GM12801 (cell line): ENCODE data around the gene SRY.

ENCODE experiments used
- CTCF ChIP-seq: IDR thresholded peaks from one replicate; pipeline ENCODE4 v1.5.1; 2011; ENCODE audit warnings: control low read depth; ENCODE audit not compliant: insufficient read length; ENCODE audit errors: extremely low read depth

Gene SRY

GRCh38 chrY:2787600-2787999, at the start of gene SRY:
Gene SRY (minus strand): TSS chrY:2787682. CDS start chrY:2787603, 79 bp downstream.
- TF ChIP-seq CTCF = no peak

- TF ChIP-seq CTCF = no peak
These were observed 49.6 kb upstream of the SRY start for GRCh38 chrY:2837078-2837477.

DNA sequence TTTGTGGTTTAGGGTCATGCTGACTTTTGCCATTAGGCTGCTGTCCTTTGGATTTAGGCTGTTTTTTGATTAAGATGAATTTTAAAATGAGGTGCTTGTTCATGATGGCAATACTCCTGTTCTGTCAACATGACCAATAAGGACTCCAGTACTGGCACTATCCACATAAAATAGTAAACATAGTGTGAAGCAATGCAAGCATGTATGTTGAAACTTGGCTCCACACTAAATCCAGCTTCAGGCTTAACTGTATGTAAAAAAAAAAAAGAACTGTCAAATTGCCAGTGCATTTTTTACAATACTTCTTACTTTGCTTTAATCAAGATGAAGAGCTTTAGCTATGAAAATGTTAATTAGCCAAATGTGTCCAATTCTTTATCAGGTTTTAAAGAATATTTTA, 47.7 kb upstream of the SRY start:
- no peak for TF ChIP-seq CTCF

DNA sequence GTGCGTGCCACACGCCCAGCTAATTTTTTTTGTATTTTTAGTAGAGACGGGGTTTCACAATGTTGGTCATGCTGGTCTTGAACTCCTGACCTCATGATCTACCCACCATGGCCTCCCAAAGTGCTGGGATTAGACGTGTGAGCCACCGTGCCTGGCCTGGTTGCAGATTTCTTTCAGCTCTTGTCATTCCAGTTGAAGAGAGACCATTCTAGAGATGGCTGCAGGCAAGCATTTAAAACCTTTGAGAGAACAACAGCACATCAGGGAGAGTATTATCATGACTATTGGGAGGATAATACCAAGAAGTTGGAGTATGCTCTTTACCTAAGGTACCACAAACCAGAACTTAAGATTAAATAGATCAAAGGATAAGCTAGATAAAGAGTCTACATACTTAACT, 41.0 kb upstream of the SRY start:
- TF ChIP-seq CTCF = no peak

- TF ChIP-seq CTCF = no peak
These were observed 37.0 kb upstream of the SRY start for GRCh38 chrY:2824471-2824870.

DNA sequence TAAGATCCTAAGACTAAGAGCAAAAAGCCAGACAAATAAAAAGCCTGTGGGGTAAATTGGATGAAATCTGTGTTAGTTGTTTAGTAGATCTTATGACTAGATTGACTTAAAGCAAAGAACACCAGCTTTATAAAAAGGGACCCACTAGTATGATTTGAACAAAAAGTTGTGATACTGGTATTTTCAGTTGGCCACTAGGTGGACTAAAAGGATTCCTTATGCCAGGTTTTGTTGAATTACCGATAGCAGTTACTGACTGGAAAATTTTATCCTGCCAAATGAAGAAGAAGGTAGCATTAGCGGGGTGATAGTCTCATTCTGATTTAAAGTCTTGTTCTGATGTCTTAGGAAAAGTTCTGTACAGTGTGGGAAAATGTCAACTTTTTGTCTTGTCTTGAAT, 12.8 kb upstream of the SRY start:
- TF ChIP-seq CTCF = no peak

GRCh38 chrY:2797991-2798390, 10.5 kb upstream of the SRY start:
- no peak for TF ChIP-seq CTCF
